GM18508 (cell line): ENCODE results near the gene ANAPC4.

Experiments used
- ATAC-seq: cut with Tn5 transposase; IDR thresholded peaks from one replicate; pipeline ENCODE4 v1.9.1; 2021; ENCODE audit warnings: moderate number of reproducible peaks; ENCODE audit not compliant: insufficient read depth, unreplicated experiment

Gene ANAPC4

DNA sequence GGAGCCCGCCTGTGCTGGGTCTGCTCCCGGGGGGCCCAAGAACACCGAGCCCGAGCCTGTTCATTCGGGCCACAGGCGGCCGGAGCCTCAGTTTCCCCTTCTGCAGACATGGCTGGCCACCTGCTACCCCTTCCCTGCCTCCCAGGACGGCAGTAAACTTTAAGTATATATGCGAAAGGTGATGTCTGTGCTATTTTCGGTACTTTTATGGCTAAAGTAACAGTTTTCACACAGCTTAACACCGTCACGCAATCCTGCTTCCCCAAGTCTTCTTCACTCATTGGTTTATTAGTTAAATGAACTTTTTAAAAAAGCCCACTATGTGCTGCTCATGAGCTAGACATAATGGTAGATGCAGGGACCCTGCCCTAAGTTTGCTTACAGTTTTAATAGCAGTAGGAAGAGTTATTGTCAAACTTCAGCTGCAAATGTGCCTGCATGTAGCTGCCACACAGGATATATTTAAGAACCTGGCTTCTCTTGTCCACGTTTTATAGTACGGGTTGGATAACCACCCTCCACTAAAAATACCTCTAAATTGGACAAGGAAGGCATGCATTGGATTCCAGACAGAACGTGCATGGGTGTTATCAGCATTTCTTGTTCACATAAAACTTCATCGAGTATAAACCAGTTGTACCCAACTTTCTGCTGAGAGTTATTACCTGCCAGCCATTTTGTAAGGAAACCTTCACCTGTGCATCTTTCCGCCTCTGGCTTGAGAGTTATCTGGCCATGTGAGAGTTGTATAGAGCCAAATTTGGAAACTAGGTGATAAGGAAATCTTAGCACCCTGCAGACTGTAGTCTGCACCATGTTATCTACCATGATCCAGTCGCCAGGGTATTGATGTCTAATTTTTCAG lies 741 bp downstream of the ANAPC4 start:
- ATAC-seq, result no peak

DNA sequence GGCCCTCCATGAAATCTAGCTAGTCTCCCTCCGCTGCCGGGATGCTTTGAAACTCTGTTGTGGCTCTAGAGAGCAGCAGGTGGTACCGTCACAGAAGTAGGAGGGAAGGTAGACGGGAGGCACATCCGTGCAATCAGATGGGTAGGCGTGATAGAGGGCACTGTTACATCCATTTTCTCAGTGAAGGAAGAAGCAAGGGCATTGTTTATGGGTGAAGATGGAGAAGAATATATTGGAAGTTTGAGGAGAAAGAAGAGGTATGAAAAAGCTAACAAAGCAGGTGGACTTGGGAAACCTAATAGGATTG lies 1.3 kb downstream of the ANAPC4 start:
- no peak for ATAC-seq

DNA sequence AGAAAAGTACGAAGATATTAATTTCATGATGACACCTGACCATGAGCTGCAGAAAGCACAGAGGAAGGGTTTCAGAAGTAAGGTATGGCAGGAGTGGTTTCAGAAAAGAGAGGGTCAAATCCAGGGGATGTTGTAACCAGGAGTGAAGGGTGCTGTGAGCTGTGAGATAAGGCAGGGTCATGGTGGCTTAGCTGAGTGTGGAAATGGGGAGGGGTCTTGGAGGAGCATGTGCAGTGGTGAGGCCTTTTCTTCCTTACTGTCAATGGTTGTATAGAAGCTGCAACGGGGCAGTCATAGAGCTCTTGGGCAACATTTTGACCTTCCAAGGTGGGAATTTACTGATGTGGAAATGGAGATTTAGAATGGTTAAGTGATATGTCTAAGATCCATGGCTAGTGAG lies 2.5 kb downstream of the ANAPC4 start:
- no peak for ATAC-seq

DNA sequence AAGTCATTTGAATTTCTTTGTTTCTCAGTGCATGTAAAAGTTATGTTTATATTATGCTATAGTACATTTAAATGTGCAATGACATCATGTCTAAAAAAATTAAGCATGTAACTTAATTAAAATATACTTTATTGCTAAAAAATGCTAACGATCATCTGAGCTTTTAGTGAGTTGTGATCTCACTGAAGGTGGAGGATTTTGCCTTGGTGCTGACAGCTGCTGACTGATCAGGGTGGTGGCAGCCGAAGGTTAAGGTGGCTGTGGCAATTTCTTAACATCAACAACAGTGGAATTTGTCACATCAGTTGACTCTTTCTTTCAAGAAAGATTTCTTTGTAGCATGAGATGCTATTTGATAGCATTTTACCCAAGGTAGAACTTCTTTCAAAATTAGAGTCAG lies 6.6 kb downstream of the ANAPC4 start:
- no peak for ATAC-seq

DNA sequence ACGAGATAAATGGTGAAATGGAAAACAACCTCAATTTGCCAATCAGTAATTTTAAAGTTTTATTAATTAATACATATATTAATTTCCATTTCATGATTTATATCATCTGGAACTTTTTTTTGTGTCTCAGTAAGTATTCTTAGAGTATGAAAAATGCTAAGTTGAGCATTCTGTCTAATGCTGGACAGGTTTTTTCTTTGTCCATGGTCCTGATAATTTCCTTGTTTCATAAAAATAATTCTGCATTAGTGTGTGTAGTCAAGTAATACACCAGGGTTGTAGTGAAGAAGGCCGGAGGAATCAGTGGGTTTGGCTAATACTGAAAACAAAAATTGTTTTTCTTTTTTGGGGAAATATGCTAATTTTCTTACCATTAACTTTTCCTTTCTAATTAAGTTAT lies 9.9 kb downstream of the ANAPC4 start:
- no peak for ATAC-seq

DNA sequence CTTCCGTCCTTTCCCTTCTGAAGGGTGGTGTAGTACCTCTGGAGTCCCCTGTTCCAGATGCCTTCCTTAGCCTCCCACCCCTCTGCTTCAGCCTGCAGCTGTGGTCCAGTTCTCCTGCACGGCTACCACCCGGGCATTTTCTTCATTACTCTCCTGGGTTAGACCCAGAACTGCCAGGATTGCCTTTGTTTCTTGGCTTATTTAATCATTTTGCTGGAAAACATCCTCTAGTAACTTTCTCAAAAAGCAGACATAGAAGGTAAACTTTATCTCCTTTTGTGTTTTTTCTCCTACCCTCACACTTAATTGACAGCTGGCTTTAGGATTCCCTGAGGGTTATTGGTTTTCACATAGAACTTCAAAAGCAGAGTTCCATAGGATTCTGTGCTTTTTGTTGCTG lies 20.2 kb downstream of the ANAPC4 start:
- ATAC-seq, result no peak

DNA sequence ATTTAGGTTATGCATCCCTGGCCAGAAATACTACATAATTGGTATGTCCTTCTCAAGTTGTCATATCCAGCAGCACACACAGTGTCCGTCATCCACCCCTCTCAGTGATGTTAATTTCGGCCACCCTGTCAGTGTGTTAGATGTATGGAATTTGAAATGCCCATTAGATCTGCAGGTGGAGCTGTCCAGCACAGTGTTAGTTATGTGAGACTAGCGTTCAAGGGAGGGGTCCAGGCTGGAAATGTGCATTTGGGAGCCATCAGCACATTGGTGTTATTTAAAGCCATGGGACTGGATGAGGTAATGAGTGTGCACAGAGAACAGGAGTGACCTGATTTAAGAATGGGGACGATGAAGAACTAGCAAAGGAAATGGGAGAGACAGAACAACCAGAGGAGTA lies 22.4 kb downstream of the ANAPC4 start:
- ATAC-seq, result no peak

DNA sequence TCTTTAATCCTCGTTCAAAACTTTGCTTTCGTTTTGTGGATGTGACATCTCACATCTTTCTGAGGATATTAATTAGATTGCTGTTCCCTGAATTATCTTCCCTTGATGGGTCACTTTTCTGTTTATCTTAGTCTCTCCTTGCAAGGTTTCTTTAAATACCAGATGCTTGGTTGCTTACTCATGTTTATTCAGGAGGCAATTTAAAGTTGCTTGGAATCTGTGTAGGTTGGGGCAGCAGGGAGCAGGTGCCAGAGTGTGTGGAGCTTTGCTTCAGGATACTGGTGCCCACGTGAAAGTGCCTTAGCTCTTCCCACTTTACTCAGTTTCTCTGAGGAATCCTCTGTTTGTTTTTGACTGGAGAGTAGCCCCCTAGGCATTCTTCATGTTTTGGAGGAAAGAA lies 24.0 kb downstream of the ANAPC4 start:
- ATAC-seq, result no peak

DNA sequence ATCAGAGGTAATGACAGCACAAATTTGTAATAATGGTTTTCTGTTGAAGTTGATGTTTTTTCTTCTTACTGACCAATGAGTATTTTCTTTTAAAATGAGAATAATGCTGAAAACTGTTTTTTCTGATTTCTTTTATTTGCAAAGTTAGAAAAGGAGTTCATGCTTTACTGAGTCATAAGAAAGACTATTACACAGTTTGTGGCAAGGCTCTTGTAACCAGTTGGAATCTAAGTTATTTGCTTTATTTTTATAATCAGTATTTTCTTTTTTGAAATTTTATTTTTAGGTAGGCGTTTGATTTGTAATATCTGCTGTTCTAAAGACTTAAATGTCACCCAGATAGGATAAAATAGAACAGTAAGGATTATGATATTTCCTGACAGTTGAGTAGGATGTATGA lies 25.5 kb downstream of the ANAPC4 start:
- ATAC-seq, result no peak

DNA sequence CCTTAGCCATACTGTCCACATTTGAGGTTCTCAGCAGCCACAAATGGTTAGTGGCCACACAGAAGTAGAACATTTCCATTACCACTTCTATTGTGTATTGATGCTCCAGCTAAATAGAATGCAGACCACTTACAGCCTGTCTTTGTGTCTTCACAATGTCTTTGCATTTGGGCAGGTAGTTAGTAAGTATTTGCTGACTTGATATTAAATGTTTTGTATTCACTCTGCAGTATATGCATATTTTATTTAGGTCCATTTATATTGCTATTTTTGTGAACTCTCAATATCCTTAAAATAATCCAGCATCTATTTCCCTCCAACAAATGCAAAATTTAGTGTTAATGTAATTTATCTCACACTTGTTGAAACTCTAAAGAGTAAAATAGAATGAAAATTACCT lies 26.6 kb downstream of the ANAPC4 start:
- no peak for ATAC-seq

DNA sequence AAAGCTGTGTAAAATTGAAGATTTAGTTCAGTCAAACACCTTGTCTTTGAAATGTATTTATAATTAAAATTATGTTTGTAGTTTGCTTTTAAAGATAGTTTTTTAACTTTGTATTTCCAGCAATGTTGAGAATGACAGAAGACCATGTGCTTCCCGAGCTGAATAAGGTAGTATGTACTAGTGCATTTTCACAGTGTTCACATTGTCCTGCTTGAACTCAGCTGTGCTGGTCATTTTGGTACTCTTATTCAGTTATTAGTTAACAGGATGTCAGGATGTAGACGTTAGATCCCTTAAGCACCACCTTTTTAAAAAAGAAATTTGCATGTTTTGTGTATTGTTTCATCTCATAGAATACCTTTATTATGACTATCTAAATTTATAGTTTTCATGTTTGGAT lies 28.4 kb downstream of the ANAPC4 start:
- ATAC-seq, result no peak

DNA sequence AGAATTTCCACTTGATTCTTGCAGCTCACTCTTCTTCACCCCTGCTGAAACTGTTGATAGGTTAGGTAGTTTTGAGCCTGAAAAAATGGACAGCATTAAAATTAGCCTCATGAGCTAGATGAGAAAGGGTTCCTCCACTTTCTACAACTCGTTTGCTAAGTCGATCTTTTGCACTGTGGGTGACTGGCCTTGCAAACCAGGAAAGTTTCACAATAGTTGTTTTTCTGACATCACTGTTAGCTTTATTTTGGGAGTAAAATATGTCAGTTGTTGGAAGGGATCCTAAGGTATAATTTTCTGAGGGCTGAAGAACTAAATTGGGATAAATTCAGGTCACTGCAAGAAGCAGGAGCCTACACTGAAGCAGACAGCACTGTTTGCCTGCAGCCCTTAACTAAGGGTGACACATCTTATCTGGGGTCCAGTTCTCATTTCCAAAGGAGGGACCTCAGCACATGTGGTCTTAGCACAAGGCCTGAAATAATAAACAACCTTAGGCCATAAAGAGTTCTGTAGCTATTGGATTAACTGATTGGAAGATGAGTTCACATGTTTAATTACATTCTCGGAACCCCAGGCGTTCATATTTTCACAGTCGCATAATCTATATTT lies 29.1 kb downstream of the ANAPC4 start:
- no peak for ATAC-seq

DNA sequence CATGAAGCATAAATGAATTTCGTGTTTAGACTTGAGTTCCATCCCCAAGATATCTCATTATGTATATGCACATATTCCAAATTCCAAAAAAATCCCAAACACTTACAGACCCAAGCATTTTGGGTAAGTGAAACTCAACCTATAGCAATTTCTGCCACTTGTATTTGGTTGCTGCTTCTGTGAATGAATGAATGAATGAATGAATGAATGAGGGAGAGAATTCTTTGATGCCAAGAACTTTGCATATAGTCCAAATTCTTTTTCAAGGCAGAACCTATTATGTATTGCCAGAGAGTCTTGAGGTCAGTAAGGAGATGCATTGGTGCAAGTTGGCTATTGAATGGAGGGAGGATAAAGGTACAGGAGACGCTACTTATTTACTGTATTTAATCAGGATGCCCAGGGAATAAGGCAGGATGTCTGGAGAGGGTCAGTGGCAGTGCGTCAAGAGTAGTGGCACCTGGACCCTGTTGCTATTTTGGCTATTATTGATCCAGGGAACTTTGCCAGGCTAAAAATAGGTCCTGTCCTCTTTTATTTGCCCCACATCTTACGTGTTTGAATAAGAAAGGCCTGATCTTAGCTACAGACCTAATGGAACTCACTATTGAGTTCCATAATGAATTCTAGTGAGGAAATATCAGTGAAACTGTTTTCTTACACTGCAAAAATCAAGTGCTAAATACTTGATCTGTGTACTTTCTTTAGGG lies 33.9 kb downstream of the ANAPC4 start:
- no peak for ATAC-seq

DNA sequence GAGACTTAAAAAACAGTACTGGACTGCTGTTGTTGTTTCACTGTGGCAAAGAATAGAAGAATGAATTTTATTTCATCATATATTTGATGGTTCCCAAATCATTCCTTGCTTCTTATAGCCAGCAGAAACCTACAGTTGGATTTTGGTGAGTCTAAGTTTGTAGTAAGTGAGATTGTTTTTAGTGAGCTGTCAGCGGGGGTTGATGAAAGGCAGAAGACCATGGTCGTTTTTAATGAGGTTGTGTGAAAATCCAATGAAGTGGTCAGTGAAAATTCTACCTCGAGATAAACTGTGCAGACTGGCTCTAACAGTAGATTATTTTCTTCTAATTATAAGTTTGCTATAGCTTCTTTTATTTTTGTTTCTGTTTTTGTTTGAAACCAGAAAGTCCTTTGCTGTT lies 36.2 kb downstream of the ANAPC4 start:
- no peak for ATAC-seq

DNA sequence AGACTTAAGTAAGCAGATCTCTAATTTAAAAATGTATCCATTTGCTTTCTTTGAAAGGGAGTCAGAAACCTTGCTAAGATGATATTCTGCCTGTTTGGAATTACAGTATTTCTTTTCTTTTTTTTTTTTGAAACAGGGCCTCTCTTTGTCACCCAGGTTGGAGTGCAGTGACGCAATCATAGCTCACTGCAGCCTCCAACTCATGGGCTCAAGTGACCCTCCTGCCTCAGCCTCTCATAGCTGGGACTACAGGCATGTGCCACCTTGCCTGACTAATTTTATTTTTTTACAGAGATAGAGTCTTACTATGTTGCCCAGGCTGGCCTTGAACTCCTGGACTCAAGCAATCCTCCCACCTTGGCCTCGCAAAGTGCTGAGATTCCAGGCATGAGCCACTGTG lies 40.0 kb downstream of the ANAPC4 start:
- ATAC-seq, result no peak

DNA sequence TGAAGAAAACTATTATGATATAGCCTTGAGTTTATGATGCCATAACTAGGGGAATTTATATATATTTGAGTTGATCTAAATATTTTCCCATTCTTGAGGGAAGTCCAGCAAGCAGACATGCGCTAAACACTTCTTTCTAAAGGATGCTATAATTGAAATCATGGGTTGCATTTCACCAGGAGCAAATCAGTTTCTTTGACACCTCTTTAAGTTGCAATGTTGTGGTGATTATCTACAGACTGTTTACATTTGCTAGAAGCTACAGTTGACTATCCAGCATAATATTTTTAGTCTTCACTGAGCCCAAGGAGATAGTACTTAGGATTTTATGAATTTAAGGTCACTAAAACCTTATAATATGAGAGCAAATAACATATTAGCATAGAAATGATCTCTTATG lies 43.9 kb downstream of the ANAPC4 start:
- ATAC-seq, result no peak

DNA sequence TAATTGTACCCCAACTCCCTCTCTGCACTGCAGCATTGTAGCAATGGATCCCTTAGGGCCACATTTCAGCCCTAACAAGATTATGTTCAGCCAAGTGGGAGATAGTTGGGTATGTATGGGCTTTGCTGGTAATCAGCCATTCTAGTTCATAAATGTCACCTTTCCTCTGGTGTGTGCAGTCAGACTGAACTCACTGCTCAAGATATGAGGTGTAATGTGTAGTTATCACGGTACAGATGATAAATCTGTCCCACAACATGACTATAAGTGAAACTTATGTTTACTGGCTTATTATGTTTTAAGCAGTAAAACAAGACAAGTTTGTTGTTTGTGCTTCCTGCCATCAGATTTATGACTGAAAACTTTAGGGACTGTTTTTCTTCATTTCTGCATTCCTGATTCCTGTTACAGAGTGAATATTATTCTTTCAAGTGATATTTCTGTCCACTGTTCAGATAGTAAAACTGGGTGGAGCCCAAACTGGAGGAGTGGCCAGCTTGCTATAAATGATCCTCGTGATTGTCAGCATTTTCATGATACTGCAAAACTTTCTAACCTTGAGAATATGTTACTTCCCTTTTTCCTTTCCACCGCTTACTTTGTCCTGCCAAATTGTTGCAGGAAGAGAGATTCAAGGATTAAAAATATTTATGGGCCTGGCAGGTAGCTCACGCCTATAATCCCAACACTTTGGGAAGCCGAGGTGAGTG lies 44.9 kb downstream of the ANAPC4 start:
- ATAC-seq, result no peak

DNA sequence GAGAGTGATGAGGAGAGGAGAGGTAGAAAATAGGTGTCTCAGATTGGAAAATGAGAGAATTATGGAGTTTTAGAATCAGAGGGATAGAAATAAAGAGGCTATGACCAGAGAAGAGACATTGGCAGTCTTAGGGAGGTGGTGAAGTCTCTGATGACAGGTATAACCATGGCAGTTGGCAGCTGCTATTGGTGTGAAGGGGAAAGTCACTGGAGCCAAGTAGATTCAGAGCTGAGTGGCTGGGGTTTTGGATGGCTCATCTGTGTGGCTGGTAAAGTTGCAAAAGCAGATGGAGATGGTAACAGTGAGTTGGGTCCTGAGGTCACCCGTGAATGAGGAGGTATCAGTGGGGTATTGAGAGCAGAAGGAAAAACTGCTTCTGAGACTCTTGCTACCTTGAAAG lies 46.5 kb downstream of the ANAPC4 start:
- no peak for ATAC-seq

DNA sequence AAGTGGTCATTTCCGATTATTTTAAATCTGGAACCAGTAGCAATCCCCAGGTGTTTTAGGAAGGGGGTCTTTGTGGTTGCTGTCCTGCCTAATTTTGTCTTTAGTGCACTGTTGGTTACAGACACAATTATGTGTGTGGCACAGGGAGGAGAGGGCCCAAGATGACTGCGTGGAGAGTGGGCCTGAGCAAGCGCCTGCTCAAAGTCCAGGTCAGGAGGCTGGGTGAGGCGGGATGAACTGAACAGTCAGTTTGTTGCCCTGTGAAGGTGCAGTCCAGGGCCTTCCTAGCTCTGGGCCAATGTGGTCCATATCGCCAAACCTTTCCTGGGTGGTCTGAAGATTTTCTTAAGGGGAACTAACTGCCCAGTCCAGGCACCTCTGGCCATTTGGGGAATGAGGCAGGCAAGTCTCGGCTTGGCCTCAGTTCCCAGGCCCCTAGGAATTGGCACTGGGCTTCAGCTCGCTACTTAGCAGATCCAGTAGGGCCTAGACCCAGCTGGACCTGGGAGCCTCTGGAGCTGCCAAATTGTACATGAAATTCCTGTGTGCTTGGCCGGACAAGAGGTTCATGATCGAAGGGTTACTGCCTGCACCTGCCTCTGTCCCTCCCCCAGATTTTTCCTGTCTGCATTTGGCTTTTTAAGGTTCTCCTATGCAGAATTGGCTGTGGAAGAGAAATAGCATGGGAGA lies 47.6 kb downstream of the ANAPC4 start:
- ATAC-seq, result no peak

DNA sequence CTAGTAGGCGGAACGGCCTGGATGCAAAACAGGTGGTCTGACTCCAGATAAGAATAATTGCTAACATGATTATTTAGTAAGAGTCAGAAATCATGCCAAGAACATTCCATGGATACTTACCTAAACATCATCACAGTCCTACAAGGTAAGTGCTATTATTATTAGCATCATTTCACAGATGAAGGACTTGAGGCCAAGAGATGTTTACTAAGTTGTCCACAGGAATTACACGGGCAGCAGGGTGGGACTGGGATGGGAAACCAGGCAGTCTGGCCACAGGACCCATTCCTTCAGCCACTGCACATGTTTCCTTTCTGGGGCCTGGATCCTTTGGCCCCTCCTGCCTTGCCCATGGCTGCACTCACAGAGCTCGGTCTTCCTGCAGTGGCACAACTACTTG lies 48.3 kb downstream of the ANAPC4 start:
- ATAC-seq, result no peak

DNA sequence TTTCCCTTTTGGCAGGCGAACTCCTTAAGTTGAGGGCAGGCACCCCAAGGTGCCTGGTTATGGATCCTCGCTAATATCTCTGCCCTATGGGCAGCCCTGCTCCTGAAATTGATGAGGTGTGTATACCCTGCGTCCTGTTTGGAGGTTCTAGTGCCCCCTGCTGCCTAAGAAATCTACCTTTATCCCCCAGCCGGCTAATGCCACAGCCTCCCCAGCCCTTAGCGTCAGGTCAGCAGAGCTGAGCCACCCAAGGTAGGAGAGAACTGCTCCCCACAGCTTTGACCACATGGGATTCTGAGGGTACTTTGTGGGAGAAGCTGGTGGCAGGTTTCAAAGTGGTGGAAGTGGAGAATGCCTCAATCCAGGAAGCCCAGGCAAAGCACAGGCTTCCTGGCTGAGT lies 50.8 kb downstream of the ANAPC4 start:
- no peak for ATAC-seq
